Measurements from ENCODE around the gene RANBP3L.
"Not testable (repeated sequence)": the region's sequence is repeated elsewhere in the genome, so short reads cannot be mapped to it uniquely, and the experiment has no call there.

The RANBP3L gene

GRCh38 chr5:36208786-36209185 lies 92.9 kb downstream of the RANBP3L start:
- DNase-seq (ENCODE audit: low read depth, low spot score) = no peak
- TF ChIP-seq CTCF (IDR thresholded peaks at IDR 0.05; ENCODE audit: low read depth, low read length) = no peak
- in situ Hi-C loops (cut with HindIII; ENCODE audit: low sequenced_read_pairs) = no loop called here

DNA sequence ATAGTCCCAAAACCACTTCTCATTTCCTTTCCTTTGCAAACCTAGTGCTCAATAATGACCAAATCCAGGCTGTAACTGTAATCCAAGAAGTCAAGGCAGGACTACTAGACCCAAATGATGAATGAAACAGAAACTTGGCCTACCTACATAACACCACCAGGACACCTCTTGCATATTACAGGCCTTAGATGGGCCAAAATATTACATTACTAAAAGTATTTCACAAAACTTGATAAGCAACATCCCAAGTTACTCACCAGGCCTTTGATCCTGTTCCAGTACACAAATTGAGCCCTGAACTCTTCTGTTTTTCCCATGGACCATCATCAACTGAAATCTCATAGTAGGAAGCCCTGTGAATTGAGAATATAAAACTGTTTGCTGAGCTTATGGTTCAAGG lies 94.8 kb downstream of the RANBP3L start:
- in situ Hi-C loops (cut with HindIII; ENCODE audit: low sequenced_read_pairs) = no loop called here
- DNase-seq (ENCODE audit: low read depth, low spot score) = no peak
- H3K4me3 ChIP-seq (ENCODE audit: low read depth, low read length) = no peak overlapping the region
- TF ChIP-seq CTCF (IDR thresholded peaks at IDR 0.05; ENCODE audit: low read depth, low read length) = no peak

More at GRCh38 chr5:36208786-36209185, 92.9 kb downstream of the RANBP3L start:
- no peak overlapping the region for H3K4me3 ChIP-seq (ENCODE audit: low read depth, low read length)

- H3K4me3 ChIP-seq (ENCODE audit: low read depth, low read length) = no peak overlapping the region
- TF ChIP-seq CTCF (IDR thresholded peaks at IDR 0.05; ENCODE audit: low read depth, low read length) = no peak
- DNase-seq (ENCODE audit: low read depth, low spot score) = no peak
- in situ Hi-C loops (cut with HindIII; ENCODE audit: low sequenced_read_pairs) = no loop called here
These were observed 96.4 kb downstream of the RANBP3L start for GRCh38 chr5:36205329-36205728.

DNA sequence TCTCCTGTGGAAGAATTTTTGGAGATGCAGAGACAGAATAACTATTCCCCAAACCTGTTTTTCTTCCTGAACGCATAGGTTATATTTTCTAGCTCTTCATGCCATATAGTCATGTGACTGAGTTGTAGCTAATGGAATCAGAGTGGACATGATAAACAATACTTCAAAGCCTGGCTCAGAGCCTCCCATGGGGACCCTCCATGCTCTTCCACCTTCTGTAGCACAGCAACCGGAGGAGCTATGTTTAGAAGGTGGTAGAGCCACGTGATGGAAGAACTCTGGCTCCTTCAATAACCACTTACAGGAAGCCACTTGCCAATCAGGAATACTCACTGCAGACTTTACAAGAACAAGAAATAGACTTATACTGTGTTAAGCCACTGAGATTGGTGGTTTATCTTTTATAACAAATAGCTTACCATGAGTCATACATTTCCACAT lies 99.2 kb downstream of the RANBP3L start:
- in situ Hi-C loops (cut with HindIII; ENCODE audit: low sequenced_read_pairs) = no loop called here
- peak; percentile 30 for DNase-seq (ENCODE audit: low read depth, low spot score)
- H3K4me3 ChIP-seq (ENCODE audit: low read depth, low read length) = no peak overlapping the region
- TF ChIP-seq CTCF (IDR thresholded peaks at IDR 0.05; ENCODE audit: low read depth, low read length) = no peak

DNA sequence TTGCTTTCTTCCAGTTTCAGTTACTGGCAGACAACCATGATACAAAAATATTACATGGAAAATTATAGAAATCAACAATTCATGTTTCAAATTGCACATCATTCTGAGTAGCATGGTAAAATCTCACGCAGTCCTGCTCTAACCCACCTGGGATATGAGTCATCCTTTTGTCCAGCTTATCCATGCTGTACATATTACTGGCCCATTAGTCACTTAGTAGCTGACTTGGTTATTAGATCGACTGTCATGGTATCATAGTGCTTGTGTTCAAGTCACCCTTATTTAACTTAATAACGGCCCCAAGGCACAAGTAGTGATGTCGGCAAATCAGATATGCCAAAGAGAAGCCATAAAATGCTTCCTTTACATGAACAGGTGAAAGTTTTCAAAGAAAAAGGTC lies 101.2 kb downstream of the RANBP3L start:
- TF ChIP-seq CTCF (IDR thresholded peaks at IDR 0.05; ENCODE audit: low read depth, low read length) = no peak
- no peak for DNase-seq (ENCODE audit: low read depth, low spot score)

DNA sequence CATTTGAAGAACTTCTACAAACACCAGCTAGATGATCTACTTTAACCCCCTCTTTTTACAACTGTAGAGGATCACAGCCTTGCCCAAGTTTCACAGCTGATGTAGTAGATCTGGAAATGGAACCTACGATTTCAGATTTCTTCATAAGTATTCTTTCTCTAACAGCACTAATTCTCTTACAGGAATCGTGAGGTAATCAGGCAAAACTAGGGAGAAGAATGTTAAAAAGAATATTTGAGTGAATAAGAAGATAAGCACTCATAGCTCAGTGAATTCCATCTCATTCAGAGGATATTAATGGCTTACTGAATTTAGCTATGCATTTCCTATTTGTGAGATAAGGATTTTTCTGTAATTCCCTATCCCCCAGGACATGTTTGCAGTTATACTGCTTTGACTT lies 102.1 kb downstream of the RANBP3L start:
- in situ Hi-C loops (cut with HindIII; ENCODE audit: low sequenced_read_pairs) = no loop called here
- TF ChIP-seq CTCF (IDR thresholded peaks at IDR 0.05; ENCODE audit: low read depth, low read length) = no peak
- no peak for DNase-seq (ENCODE audit: low read depth, low spot score)
- H3K4me3 ChIP-seq (ENCODE audit: low read depth, low read length) = no peak overlapping the region

More for the DNA sequence above, 101.2 kb downstream of the RANBP3L start:
- in situ Hi-C loops (cut with HindIII; ENCODE audit: low sequenced_read_pairs) = no loop called here
- no peak overlapping the region for H3K4me3 ChIP-seq (ENCODE audit: low read depth, low read length)

GRCh38 chr5:36198783-36199182 lies 102.9 kb downstream of the RANBP3L start:
- in situ Hi-C loops (cut with HindIII; ENCODE audit: low sequenced_read_pairs); DNase-seq (ENCODE audit: low read depth, low spot score); H3K4me3 ChIP-seq (ENCODE audit: low read depth, low read length): not testable (repeated sequence)
